NCI-H526 (cell line): ENCODE measurements around the gene IQCE.

Source experiments
- DNase-seq, 2 experiments: peaks; one replicate each; lab custom pipeline; 2025; lab: John Stamatoyannopoulos, UW

Gene IQCE

GRCh38 chr7:2633538-2634266 lies 74.9 kb downstream of the IQCE start:
- DNase-seq: no peak

- DNase-seq: no peak
These were observed 75.7 kb downstream of the IQCE start for GRCh38 chr7:2634267-2635145.

GRCh38 chr7:2635148-2635668 lies 76.4 kb downstream of the IQCE start:
- DNase-seq: no peak

- DNase-seq: no peak
These were observed 77.3 kb downstream of the IQCE start for GRCh38 chr7:2635810-2636701.

GRCh38 chr7:2637066-2637471 lies 78.3 kb downstream of the IQCE start:
- no peak for DNase-seq

- DNase-seq: no peak
These were observed 78.9 kb downstream of the IQCE start for GRCh38 chr7:2637505-2638223.

- DNase-seq: no peak
These were observed 79.6 kb downstream of the IQCE start for GRCh38 chr7:2638224-2638991.

GRCh38 chr7:2639181-2639681 lies 80.5 kb downstream of the IQCE start:
- no peak for DNase-seq

- no peak for DNase-seq
These were observed 81.1 kb downstream of the IQCE start for GRCh38 chr7:2639695-2640481.

- DNase-seq: no peak
These were observed 81.7 kb downstream of the IQCE start for GRCh38 chr7:2640482-2640830.

GRCh38 chr7:2640846-2641316 lies 82.1 kb downstream of the IQCE start:
- no peak for DNase-seq

- DNase-seq: no peak
These were observed 82.9 kb downstream of the IQCE start for GRCh38 chr7:2641406-2642393.

GRCh38 chr7:2643386-2644219 lies 84.8 kb downstream of the IQCE start:
- DNase-seq: no peak

- no peak for DNase-seq
These were observed 85.4 kb downstream of the IQCE start for GRCh38 chr7:2644220-2644561.

GRCh38 chr7:2644562-2645273 lies 85.9 kb downstream of the IQCE start:
- DNase-seq: no peak

- DNase-seq: no peak
These were observed 86.6 kb downstream of the IQCE start for GRCh38 chr7:2645274-2645868.

GRCh38 chr7:2646336-2646679 lies 87.5 kb downstream of the IQCE start:
- no peak for DNase-seq
